Activated CD4-positive, alpha-beta T cell treated with anti-CD3 and anti-CD28 coated beads for 48 hours (primary cell): Measurements from ENCODE around the gene LAMB4.

Experiments
- DNase-seq: peaks from one replicate; pipeline ENCODE4 v3.0.0-alpha.2; 2020

The LAMB4 gene

GRCh38 chr7:108142675-108143259 is 12.6 kb upstream of the LAMB4 start:
- no peak for DNase-seq

- DNase-seq, result no peak
Measured at GRCh38 chr7:108142180-108142579, 12.0 kb upstream of the LAMB4 start.

GRCh38 chr7:108140671-108141070 is 10.5 kb upstream of the LAMB4 start:
- no peak for DNase-seq

- DNase-seq, result no peak
Measured at GRCh38 chr7:108138911-108139310, 8.8 kb upstream of the LAMB4 start.

- no peak for DNase-seq
Measured at GRCh38 chr7:108137993-108138392, 7.8 kb upstream of the LAMB4 start.

GRCh38 chr7:108137040-108137439 is 6.9 kb upstream of the LAMB4 start:
- no peak for DNase-seq

- DNase-seq, result no peak
Measured at GRCh38 chr7:108136191-108136688, 6.1 kb upstream of the LAMB4 start.

GRCh38 chr7:108135446-108136190 is 5.5 kb upstream of the LAMB4 start:
- DNase-seq, result peak; percentile 57

GRCh38 chr7:108134486-108134885 is 4.3 kb upstream of the LAMB4 start:
- no peak for DNase-seq

- DNase-seq, result no peak
Measured at GRCh38 chr7:108132551-108133265, 2.5 kb upstream of the LAMB4 start.

- no peak for DNase-seq
Measured at GRCh38 chr7:108129018-108129965, 869 bp downstream of the LAMB4 start.

GRCh38 chr7:108128514-108128913 is 1.6 kb downstream of the LAMB4 start:
- DNase-seq, result no peak

GRCh38 chr7:108127461-108127860 is 2.7 kb downstream of the LAMB4 start:
- DNase-seq, result no peak

- no peak for DNase-seq
Measured at GRCh38 chr7:108124820-108125219, 5.3 kb downstream of the LAMB4 start.

GRCh38 chr7:108122181-108122580 is 8.0 kb downstream of the LAMB4 start:
- DNase-seq, result no peak

- no peak for DNase-seq
Measured at GRCh38 chr7:108120933-108121332, 9.2 kb downstream of the LAMB4 start.

- no peak for DNase-seq
Measured at GRCh38 chr7:108120196-108120595, 10.0 kb downstream of the LAMB4 start.

- no peak for DNase-seq
Measured at GRCh38 chr7:108118959-108119358, 11.2 kb downstream of the LAMB4 start.

GRCh38 chr7:108114117-108114841 is 15.9 kb downstream of the LAMB4 start:
- peak; percentile 30 for DNase-seq

- no peak for DNase-seq
Measured at GRCh38 chr7:108112683-108113082, 17.5 kb downstream of the LAMB4 start.

GRCh38 chr7:108109221-108109908 is 20.8 kb downstream of the LAMB4 start:
- peak; percentile 10 for DNase-seq
